Astrocyte (in vitro differentiated cells and primary cell): ENCODE measurements around the gene FARS2. TPM values are rescaled to one million over a fixed set of nuclear protein-coding genes. Genes with fewer than 3 reads are reported as not detected.

ENCODE experiments used
- DNase-seq: peaks from one replicate; pipeline ENCODE4 v3.0.0-alpha.2; 2010; ENCODE audit warnings: low read depth
- FAIRE-seq: peaks from 2 replicates; lab custom pipeline; 2011; peaks lifted over from hg19 to GRCh38; lab: Jason Lieb, UNC
- H2AFZ ChIP-seq: 2 replicates; pipeline ENCODE4 v1.6.0; 2012; ENCODE audit warnings: low read depth, low read length, inconsistent platforms
- H3K27ac ChIP-seq: 2 replicates; pipeline ENCODE4 v1.5.1; 2011; ENCODE audit warnings: low read depth, low read length, inconsistent platforms
- H3K27me3 ChIP-seq: 2 replicates; pipeline ENCODE4 v1.6.0; 2011; ENCODE audit warnings: low read length, inconsistent platforms; ENCODE audit not compliant: insufficient read depth
- H3K36me3 ChIP-seq: 2 replicates; pipeline ENCODE4 v1.5.1; 2011; ENCODE audit warnings: low read length, inconsistent platforms; ENCODE audit not compliant: insufficient read depth
- H3K4me1 ChIP-seq: 2 replicates; pipeline ENCODE4 v1.5.1; 2011; ENCODE audit warnings: low read length, inconsistent platforms; ENCODE audit not compliant: insufficient read depth
- H3K4me2 ChIP-seq: 2 replicates; pipeline ENCODE4 v1.6.0; 2012; ENCODE audit warnings: low read length, inconsistent platforms
- H3K4me3 ChIP-seq: 2 replicates; pipeline ENCODE4 v1.5.1; 2011; ENCODE audit warnings: low read depth, mild to moderate bottlenecking, low read length, inconsistent platforms; ENCODE audit not compliant: insufficient read depth
- H3K79me2 ChIP-seq: 2 replicates; pipeline ENCODE4 v1.6.0; 2012; ENCODE audit warnings: mild to moderate bottlenecking, low read length, inconsistent platforms; ENCODE audit not compliant: insufficient read depth
- H3K9ac ChIP-seq: 2 replicates; pipeline ENCODE4 v1.6.0; 2012; ENCODE audit warnings: mild to moderate bottlenecking, low read length, inconsistent platforms
- H3K9me3 ChIP-seq: 2 replicates; pipeline ENCODE4 v1.5.1; 2012; ENCODE audit warnings: low read depth, mild to moderate bottlenecking, low read length, inconsistent platforms; ENCODE audit not compliant: insufficient read depth
- H4K20me1 ChIP-seq: 2 replicates; pipeline ENCODE4 v1.6.0; 2012; ENCODE audit warnings: low read length, inconsistent platforms; ENCODE audit not compliant: insufficient read depth
- H3K27ac Mint-ChIP-seq: one replicate; pipeline ENCODE4 v1.8.0; 2021; ENCODE audit warnings: mild to moderate bottlenecking, mixed read lengths; ENCODE audit not compliant: unreplicated experiment
- H3K27me3 Mint-ChIP-seq: one replicate; pipeline ENCODE4 v1.8.0; 2021; ENCODE audit warnings: low read depth, mixed read lengths; ENCODE audit not compliant: unreplicated experiment
- H3K36me3 Mint-ChIP-seq: one replicate; pipeline ENCODE4 v1.8.0; 2021; ENCODE audit warnings: low read depth, mixed read lengths; ENCODE audit not compliant: unreplicated experiment
- H3K4me1 Mint-ChIP-seq: one replicate; pipeline ENCODE4 v1.8.0; 2021; ENCODE audit warnings: low read depth, mixed read lengths; ENCODE audit not compliant: unreplicated experiment
- H3K4me3 Mint-ChIP-seq: one replicate; pipeline ENCODE4 v1.8.0; 2021; ENCODE audit warnings: mild to moderate bottlenecking, moderate library complexity, mixed read lengths; ENCODE audit not compliant: unreplicated experiment
- H3K9me3 Mint-ChIP-seq: one replicate; pipeline ENCODE4 v1.8.0; 2021; ENCODE audit warnings: mild to moderate bottlenecking, mixed read lengths; ENCODE audit not compliant: unreplicated experiment
- CTCF ChIP-seq: IDR thresholded peaks from 2 replicates; pipeline ENCODE4 v1.5.1; 2011; ENCODE audit warnings: low read depth, mild to moderate bottlenecking, inconsistent platforms, low read length, moderate library complexity; ENCODE audit not compliant: insufficient read depth
- EZH2 ChIP-seq: IDR thresholded peaks from 2 replicates; pipeline ENCODE4 v1.6.1; 2012; ENCODE audit warnings: mild to moderate bottlenecking, low read length, inconsistent platforms; ENCODE audit not compliant: insufficient read depth
- total RNA-seq: library from RNA; stranded (reverse); gene quantifications from 2 replicates; pipeline ENCODE4 v1.2.1, GENCODE V29; 2021

FARS2 gene
- total RNA-seq, 1 donor from 2014 or later: 13.3 TPM

DNA sequence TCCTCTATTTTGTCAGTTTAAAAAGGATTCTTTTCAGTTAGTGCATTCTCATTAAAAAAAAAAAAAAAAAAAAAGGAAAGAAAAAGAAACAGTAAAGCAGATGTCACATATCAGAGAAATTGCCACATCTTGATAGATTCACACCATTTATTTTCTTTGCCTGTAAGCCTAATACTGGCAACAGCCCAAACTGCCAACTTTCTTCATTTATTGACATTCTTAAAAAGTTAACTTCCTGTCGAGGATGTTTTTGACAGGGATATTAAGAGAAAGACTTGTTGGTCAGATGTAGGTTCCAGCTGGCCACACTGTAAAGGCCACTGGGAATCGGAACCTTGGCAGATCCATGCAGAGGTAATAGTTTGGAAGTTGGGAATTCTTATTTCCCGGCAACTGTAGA lies 412.8 kb downstream of the FARS2 start:
- Histone ChIP-seq H3K27me3 (no peaks in the 10 kb centered on the region), H3K4me2 (no peak overlapping the region), H3K79me2 (no peaks in the 10 kb centered on the region), H3K4me3 (no peak overlapping the region), H3K27ac (no peak overlapping the region), H3K9ac (no peak overlapping the region), H2AFZ (no peak overlapping the region), H4K20me1 (no peaks in the 10 kb centered on the region), H3K36me3 (no peaks in the 10 kb centered on the region), H3K4me1 (peaks cover 18% of the 10 kb centered on the region), H3K9me3 (no peaks in the 10 kb centered on the region)
- no peaks in the 10 kb centered on the region for H3K36me3 Mint-ChIP-seq
- H3K4me3 Mint-ChIP-seq: no peak overlapping the region
- TF ChIP-seq EZH2 (no peak), CTCF (no peak)
- FAIRE-seq (no peak), DNase-seq (no peak)
- H3K4me1 Mint-ChIP-seq: peaks cover 21% of the 10 kb centered on the region
- no peak overlapping the region for H3K27ac Mint-ChIP-seq
- H3K9me3 Mint-ChIP-seq: no peaks in the 10 kb centered on the region
- no peaks in the 10 kb centered on the region for H3K27me3 Mint-ChIP-seq

DNA sequence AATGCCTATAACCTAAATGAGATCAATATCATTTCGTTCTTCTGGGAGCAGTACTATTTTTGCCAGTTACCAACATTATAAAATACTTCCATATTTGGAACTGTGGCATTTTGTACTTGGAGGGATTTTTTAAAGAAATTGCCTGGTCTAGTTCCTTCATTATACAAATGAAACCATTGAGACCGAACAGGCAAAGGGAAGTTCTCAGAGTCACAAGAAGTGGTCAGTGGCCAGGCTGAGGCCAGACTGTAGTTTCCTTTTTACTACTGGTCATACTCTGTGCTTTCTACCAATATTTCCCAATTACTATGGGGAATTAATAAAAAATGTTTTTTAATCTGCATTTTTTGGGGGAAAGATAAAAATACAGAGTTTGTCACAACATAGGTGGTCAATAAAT lies 413.4 kb downstream of the FARS2 start:
- no peaks in the 10 kb centered on the region for H3K27me3 ChIP-seq
- no peak overlapping the region for H3K4me2 ChIP-seq
- Mint-ChIP-seq H3K36me3 (no peaks in the 10 kb centered on the region), H3K27ac (no peak overlapping the region), H3K4me1 (peaks cover 21% of the 10 kb centered on the region), H3K27me3 (no peaks in the 10 kb centered on the region), H3K9me3 (no peaks in the 10 kb centered on the region), H3K4me3 (no peak overlapping the region)
- FAIRE-seq: no peak
- no peak overlapping the region for H3K27ac ChIP-seq
- no peaks in the 10 kb centered on the region for H3K36me3 ChIP-seq
- no peak for DNase-seq
- no peak overlapping the region for H3K9ac ChIP-seq
- no peak for TF ChIP-seq EZH2
- TF ChIP-seq CTCF: no peak
- H3K9me3 ChIP-seq: no peaks in the 10 kb centered on the region
- no peak overlapping the region for H2AFZ ChIP-seq
- no peaks in the 10 kb centered on the region for H4K20me1 ChIP-seq
- H3K4me3 ChIP-seq: no peak overlapping the region
- peaks cover 18% of the 10 kb centered on the region for H3K4me1 ChIP-seq
- H3K79me2 ChIP-seq: no peaks in the 10 kb centered on the region

GRCh38 chr6:5676701-5677100 lies 415.4 kb downstream of the FARS2 start:
- H3K9me3 Mint-ChIP-seq: no peaks in the 10 kb centered on the region
- Histone ChIP-seq H4K20me1 (no peaks in the 10 kb centered on the region), H3K27me3 (no peaks in the 10 kb centered on the region), H3K4me2 (no peak overlapping the region), H3K4me3 (no peak overlapping the region), H3K9me3 (no peaks in the 10 kb centered on the region), H3K79me2 (no peaks in the 10 kb centered on the region), H3K27ac (no peak overlapping the region), H2AFZ (no peak overlapping the region), H3K36me3 (no peaks in the 10 kb centered on the region), H3K9ac (no peak overlapping the region), H3K4me1 (peaks cover 14% of the 10 kb centered on the region)
- FAIRE-seq (no peak), DNase-seq (no peak)
- no peaks in the 10 kb centered on the region for H3K36me3 Mint-ChIP-seq
- H3K4me1 Mint-ChIP-seq: peaks cover 15% of the 10 kb centered on the region
- H3K27me3 Mint-ChIP-seq: no peaks in the 10 kb centered on the region
- no peak overlapping the region for H3K27ac Mint-ChIP-seq
- TF ChIP-seq EZH2: no peak
- TF ChIP-seq CTCF: no peak
- H3K4me3 Mint-ChIP-seq: no peak overlapping the region
